RWPE2 (cell line): Measurements from ENCODE around the gene PUM1.

Experiments
- ATAC-seq: fragments of 200-7000 bp; cut with Tn5 transposase; 3 replicates; pipeline ENCODE4 v1.9.1; 2021; ENCODE audit warnings: low read depth
- DNase-seq: peaks from one replicate; pipeline ENCODE4 v3.0.0-alpha.2; 2020; ENCODE audit warnings: low spot score
- H3K27ac ChIP-seq: fragments of 450-650 bp; 2 replicates; pipeline ENCODE4 v1.5.1; 2017; ENCODE audit warnings: mild to moderate bottlenecking; ENCODE audit not compliant: poor library complexity, severe bottlenecking
- H3K27me3 ChIP-seq: fragments of 250-450 bp; sonication (Bioruptor Pico); 2 replicates; pipeline ENCODE4 v1.5.1; 2021; ENCODE audit warnings: mild to moderate bottlenecking, moderate library complexity; ENCODE audit not compliant: insufficient read depth, poor library complexity, severe bottlenecking
- H3K36me3 ChIP-seq: fragments of 250-450 bp; sonication (Bioruptor Pico); 2 replicates; pipeline ENCODE4 v1.5.1; 2020; ENCODE audit warnings: low read depth, mild to moderate bottlenecking, moderate library complexity
- H3K4me1 ChIP-seq: fragments of 250-450 bp; sonication (Bioruptor Pico); 2 replicates; pipeline ENCODE4 v1.5.1; 2021; ENCODE audit warnings: mild to moderate bottlenecking, moderate library complexity; ENCODE audit not compliant: insufficient read depth, poor library complexity, severe bottlenecking
- H3K4me3 ChIP-seq: fragments of 250-450 bp; sonication (Bioruptor Pico); 2 replicates; pipeline ENCODE4 v1.5.1; 2021; ENCODE audit warnings: mild to moderate bottlenecking, moderate library complexity; ENCODE audit not compliant: severe bottlenecking
- H3K9me3 ChIP-seq: fragments of 250-450 bp; sonication (Bioruptor Pico); 2 replicates; pipeline ENCODE4 v1.5.1; 2021; ENCODE audit warnings: mild to moderate bottlenecking, moderate library complexity; ENCODE audit not compliant: severe bottlenecking
- CTCF ChIP-seq: fragments of 450-650 bp; IDR thresholded peaks from one replicate; pipeline ENCODE4 v1.5.1; 2017; ENCODE audit warnings: mild to moderate bottlenecking, moderate library complexity; ENCODE audit not compliant: poor library complexity, severe bottlenecking

Gene PUM1

GRCh38 chr1:30907481-30908315 is 157.8 kb downstream of the PUM1 start:
- Histone ChIP-seq H3K4me1 (no peaks in the 10 kb centered on the region), H3K4me3 (peak overlapping the region; percentile 38), H3K27ac (no peak overlapping the region), H3K9me3 (no peaks in the 10 kb centered on the region), H3K27me3 (no peaks in the 10 kb centered on the region), H3K36me3 (no peaks in the 10 kb centered on the region)
- TF ChIP-seq CTCF, result no peak
- DNase-seq, result peak; percentile 48
- no peak for ATAC-seq

DNA sequence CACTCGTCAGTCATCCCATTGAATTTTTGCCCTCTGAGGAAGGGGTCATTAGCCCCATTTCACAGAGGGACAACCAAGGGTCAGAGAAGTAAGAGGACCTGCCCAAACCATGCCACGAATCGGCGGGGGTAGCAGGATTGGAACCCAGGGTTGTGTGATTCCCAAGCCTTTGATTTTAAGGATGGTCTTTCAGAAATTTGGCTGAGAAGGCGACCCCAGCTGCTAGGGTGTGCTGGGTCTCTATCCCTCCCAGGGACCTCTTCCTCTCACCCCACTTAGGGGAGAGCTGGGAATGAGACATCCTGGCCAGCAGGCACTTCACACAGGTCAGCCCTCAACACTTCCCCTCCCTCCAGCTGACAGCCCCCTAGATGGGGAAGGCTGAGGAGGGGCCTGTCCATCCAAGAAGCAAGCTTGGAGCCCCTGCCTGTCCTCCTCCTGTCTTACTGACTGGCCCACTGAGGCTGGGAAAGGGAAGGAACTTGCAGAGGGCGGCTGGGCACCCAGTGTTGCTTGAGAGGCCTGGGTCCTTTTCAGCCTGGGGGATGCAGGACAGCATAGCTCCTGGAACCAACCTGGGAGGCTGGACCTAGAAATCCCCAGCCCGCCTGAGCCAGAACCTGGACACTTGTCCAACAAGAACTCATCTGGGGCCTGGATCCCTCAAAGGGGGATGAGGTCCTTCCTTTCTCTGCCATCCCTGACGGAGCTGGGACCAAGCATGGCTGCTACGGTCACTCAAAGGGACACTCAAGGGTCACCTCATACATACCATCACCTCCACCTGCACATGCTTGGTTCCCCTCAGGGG is 158.7 kb downstream of the PUM1 start:
- peak; percentile 42 for DNase-seq
- Histone ChIP-seq H3K27me3 (no peaks in the 10 kb centered on the region), H3K9me3 (no peaks in the 10 kb centered on the region), H3K36me3 (no peaks in the 10 kb centered on the region), H3K27ac (no peak overlapping the region), H3K4me1 (peaks cover 6% of the 10 kb centered on the region), H3K4me3 (no peak overlapping the region)
- no peak for ATAC-seq
- TF ChIP-seq CTCF, result no peak

- Histone ChIP-seq H3K4me3 (no peak overlapping the region), H3K27ac (no peak overlapping the region), H3K4me1 (peaks cover 6% of the 10 kb centered on the region), H3K9me3 (no peaks in the 10 kb centered on the region), H3K36me3 (no peaks in the 10 kb centered on the region), H3K27me3 (no peaks in the 10 kb centered on the region)
- no peak for ATAC-seq
- no peak for DNase-seq
- TF ChIP-seq CTCF, result no peak
Measured at GRCh38 chr1:30905916-30906620, 159.4 kb downstream of the PUM1 start.

- Histone ChIP-seq H3K4me1 (peaks cover 6% of the 10 kb centered on the region), H3K27me3 (no peaks in the 10 kb centered on the region), H3K4me3 (no peak overlapping the region), H3K9me3 (no peaks in the 10 kb centered on the region), H3K36me3 (no peaks in the 10 kb centered on the region), H3K27ac (no peak overlapping the region)
- DNase-seq (peak; percentile 3), ATAC-seq (no peak)
- TF ChIP-seq CTCF, result no peak
Measured at GRCh38 chr1:30905403-30905802, 160.1 kb downstream of the PUM1 start.
